ENCODE results near the gene PDE11A. TPM values are rescaled to one million over a fixed set of nuclear protein-coding genes. Genes with fewer than 3 reads are reported as not detected.

Gene PDE11A
- total and polyA plus RNA-seq, 2 of the 8 experiments (the other 6 are each of a cell fraction or from before 2014, with no cell fraction given) = 0.19 to 0.23 TPM

DNA sequence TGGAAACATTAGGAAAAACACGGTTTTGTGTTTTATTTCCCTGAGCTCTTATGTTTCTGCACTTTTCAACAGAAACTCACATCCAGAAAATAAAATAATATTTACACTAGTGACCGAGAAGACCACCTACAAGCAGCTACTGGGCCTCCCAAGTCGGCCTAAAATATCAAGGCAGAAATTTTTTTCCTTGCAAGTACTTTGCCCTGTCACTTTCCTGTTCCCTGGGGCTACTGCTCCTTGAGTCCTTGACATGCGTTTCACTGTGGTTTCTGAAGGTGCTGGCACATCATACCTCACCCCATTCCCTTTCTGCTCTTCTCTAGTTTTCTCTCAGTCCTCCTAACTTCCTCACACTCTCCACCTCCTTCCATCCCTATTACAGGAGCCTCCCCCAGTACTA lies 400.9 kb downstream of the PDE11A start:
- WGBS, 2 experiments (ENCODE audit: extremely low coverage in 1 of 2, insufficient coverage in 1 of 2, insufficient read length in 1 of 2, insufficient replicate concordance in 2 of 2, low coverage in 1 of 2, low lambda C conversion rate in 2 of 2, missing lambda C conversion rate in 1 of 2) = 57% methylated on average over 4 of the region's 4 CpGs; no CpG with 5 or more reads in 1 of the 2 experiments
- CTCF ChIA-PET (ENCODE audit: partially characterized antibody) = interaction anchor here (0.6 to 1.4 kb wide), 9 partner anchors 8 to 287 kb away, joined by 3 to 6 read pairs (median 3); no protein-coding TSS in a partner anchor
- H2BK120ac ChIP-seq (replicated peaks; ENCODE audit: low read depth, low read length) = no peak overlapping the region
- no peaks in the 10 kb centered on the region for H3K79me1 ChIP-seq (ENCODE audit: low read depth, low read length)
- no peak overlapping the region for H3K4ac ChIP-seq (replicated peaks; ENCODE audit: insufficient read length, low read depth, low read length)
- H2AK5ac ChIP-seq (ENCODE audit: low read depth, low read length) = no peak overlapping the region
- no peak overlapping the region for H2BK15ac ChIP-seq (ENCODE audit: low read length)
- H2BK5ac ChIP-seq (ENCODE audit: low read depth, low read length) = no peak overlapping the region
- H4K91ac ChIP-seq (replicated peaks; ENCODE audit: insufficient read length, low read length) = no peak overlapping the region
- POLR2A ChIA-PET (ENCODE audit: partially characterized antibody) = no interaction called here
- H2AFZ ChIP-seq (ENCODE audit: low read length) = no peak overlapping the region
- H3K79me2 ChIP-seq (ENCODE audit: control insufficient read depth in 1 of 2, insufficient read depth in 2 of 2, low read length in 2 of 2) = no peaks in the 10 kb centered on the region
- H3K4me1 ChIP-seq (replicated peaks in 1 of 4; ENCODE audit: control insufficient read depth in 3 of 4, insufficient read depth in 4 of 4, low read length in 3 of 4) = no peaks in the 10 kb centered on the region; a peak in 1 of 7 replicates
- H4K20me1 ChIP-seq (replicated peaks in 1 of 2; ENCODE audit: control insufficient read depth in 1 of 2, insufficient read depth in 2 of 2, low read length in 2 of 2) = no peaks in the 10 kb centered on the region
- FAIRE-seq = no peak
- DNase-seq (ENCODE audit: low read depth in 1 of 2, low spot score in 2 of 2) = no peak
- H3K23me2 ChIP-seq (ENCODE audit: low read depth, low read length) = 0 out of 2 replicates have a peak, but pooled peaks cover 2% of the 10 kb centered on the region
- no peak overlapping the region for H3K4me2 ChIP-seq (ENCODE audit: insufficient read depth in 1 of 2, low read depth in 2 of 2, low read length in 2 of 2)
- H3K56ac ChIP-seq (replicated peaks; ENCODE audit: insufficient read length, low read depth, low read length) = no peak overlapping the region
- no peak overlapping the region for H3K23ac ChIP-seq (ENCODE audit: insufficient read length)
- no peak overlapping the region for H4K8ac ChIP-seq (ENCODE audit: extremely low read depth, insufficient read depth, low read length)
- no peak overlapping the region for H3K9ac ChIP-seq (replicated peaks in 1 of 4; ENCODE audit: extremely low read depth in 1 of 4, low read depth in 3 of 4, low read length in 3 of 4)
- peaks cover 13 to 46% (median 38%) of the 10 kb centered on the region in 4 experiments; a peak in 6 of 7 replicates for H3K27me3 ChIP-seq (replicated peaks in 1 of 4; ENCODE audit: control insufficient read depth in 3 of 4, extremely low read depth in 1 of 4, insufficient read depth in 3 of 4, low read length in 3 of 4)
- no peaks in the 10 kb centered on the region for H3K9me3 ChIP-seq (ENCODE audit: insufficient read depth in 2 of 2, low read depth in 1 of 2, low read length in 1 of 2)
- H3K36me3 ChIP-seq (ENCODE audit: control insufficient read depth in 2 of 4, insufficient read depth in 4 of 4, low read length in 3 of 4) = no peaks in the 10 kb centered on the region
- no peak overlapping the region for H2BK20ac ChIP-seq (ENCODE audit: low read length)
- no peak overlapping the region for H3K14ac ChIP-seq (ENCODE audit: insufficient read length)
- H4K5ac ChIP-seq (ENCODE audit: insufficient read length, low read depth, low read length) = no peak overlapping the region
- no peak overlapping the region for H2BK12ac ChIP-seq (ENCODE audit: low read depth, low read length)
- no peak overlapping the region for H3K4me3 ChIP-seq (ENCODE audit: extremely low read depth in 1 of 4, insufficient read depth in 2 of 4, low read depth in 3 of 4, low read length in 4 of 4)
- H3K27ac ChIP-seq (ENCODE audit: low read depth, low read length) = no peak overlapping the region
- H3K18ac ChIP-seq (ENCODE audit: extremely low read depth, low read length) = no peak overlapping the region
- TF ChIP-seq KDM4A (IDR thresholded peaks at IDR 0.05; ENCODE audit: low read depth, low read length, severe bottlenecking) (no peak), EGR1 (IDR thresholded peaks at IDR 0.05; ENCODE audit: borderline replicate concordance, low read depth, low read length) (no peak), POLR2AphosphoS5 (IDR thresholded peaks at IDR 0.05; ENCODE audit: low read depth, low read length) (no peak), MAFK (IDR thresholded peaks at IDR 0.05; ENCODE audit: low read depth, low read length) (no peak), TEAD4 (IDR thresholded peaks at IDR 0.05; ENCODE audit: low read depth, low read length) (no peak), JUN (IDR thresholded peaks at IDR 0.05; ENCODE audit: low read depth, low read length) (no peak), BRCA1 (IDR thresholded peaks at IDR 0.05; ENCODE audit: low read depth, low read length) (no peak), CBX5 (IDR thresholded peaks at IDR 0.05; ENCODE audit: low read depth, low read length) (no peak), SP4 (IDR thresholded peaks at IDR 0.05; ENCODE audit: low read length) (no peak), RFX5 (IDR thresholded peaks at IDR 0.05; ENCODE audit: borderline replicate concordance, low read depth, low read length) (no peak), NANOG (IDR thresholded peaks at IDR 0.05; ENCODE audit: insufficient read depth, low read depth, low read length, poor library complexity, severe bottlenecking) (no peak), HDAC6 (IDR thresholded peaks at IDR 0.05; ENCODE audit: low read depth, low read length) (no peak), HDAC2 (IDR thresholded peaks at IDR 0.05; ENCODE audit: borderline replicate concordance in 1 of 2, low read depth in 2 of 2, low read length in 2 of 2) (no peak), SP1 (IDR thresholded peaks at IDR 0.05; ENCODE audit: low read depth, low read length) (no peak)
- TF ChIP-seq, protein P1, sequence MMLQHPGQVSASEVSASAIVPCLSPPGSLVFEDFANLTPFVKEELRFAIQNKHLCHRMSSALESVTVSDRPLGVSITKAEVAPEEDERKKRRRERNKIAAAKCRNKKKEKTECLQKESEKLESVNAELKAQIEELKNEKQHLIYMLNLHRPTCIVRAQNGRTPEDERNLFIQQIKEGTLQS (IDR thresholded peaks at IDR 0.05; ENCODE audit: insufficient read depth, low read depth, low read length) = no peak

Measured in H1 (cell line).